AG09319 (cell line): Measurements from ENCODE around the gene NAA60.

Source experiments
- DNase-seq: peaks from one replicate; pipeline ENCODE4 v3.0.0-alpha.2; 2010; ENCODE audit warnings: low read depth; ENCODE audit errors: extremely low read depth
- CTCF ChIP-seq: IDR thresholded peaks from 2 replicates; pipeline ENCODE4 v1.5.1; 2011; ENCODE audit warnings: low read depth, mild to moderate bottlenecking, inconsistent platforms, low read length, moderate library complexity

Gene NAA60

GRCh38 chr16:3431779-3432219 is 11.7 kb upstream of the NAA60 start:
- TF ChIP-seq CTCF = no peak
- no peak for DNase-seq

- no peak for TF ChIP-seq CTCF
- DNase-seq = no peak
These were observed 9.1 kb upstream of the NAA60 start for GRCh38 chr16:3434373-3434772.

GRCh38 chr16:3439637-3440036 is 3.8 kb upstream of the NAA60 start:
- DNase-seq = no peak
- no peak for TF ChIP-seq CTCF

- no peak for TF ChIP-seq CTCF
- DNase-seq = peak; percentile 32
These were observed 530 bp downstream of the NAA60 start for GRCh38 chr16:3444032-3444388.

GRCh38 chr16:3454093-3454492 is 10.6 kb downstream of the NAA60 start:
- no peak for DNase-seq
- TF ChIP-seq CTCF = no peak

- DNase-seq = no peak
- TF ChIP-seq CTCF = no peak
These were observed 11.2 kb downstream of the NAA60 start for GRCh38 chr16:3454631-3455147.

GRCh38 chr16:3457434-3458252 is 14.2 kb downstream of the NAA60 start:
- DNase-seq = peak; percentile 69
- TF ChIP-seq CTCF = peak; percentile 35
